ENCODE measurements around the gene ARSB.

- TF ChIP-seq CTCF (IDR thresholded peaks at IDR 0.05) (no peak), EP300 (IDR thresholded peaks at IDR 0.05) (no peak), POLR2A (IDR thresholded peaks at IDR 0.05) (no peak), POLR2AphosphoS5 (IDR thresholded peaks at IDR 0.05) (no peak)
Measured at GRCh38 chr5:78792345-78793055, 192.6 kb downstream of the ARSB start.

All from gastroesophageal sphincter (tissue), 3 donors.